CD4-positive, alpha-beta T cell treated with Interleukin-6 at 100 ng/mL for 8 hours (primary cell): ENCODE measurements around the gene DERL3.

Experiments used
- DNase-seq: peaks from one replicate; pipeline ENCODE4 v3.0.0-alpha.2; 2020; ENCODE audit warnings: mixed read lengths, low spot score

DERL3 gene

GRCh38 chr22:23831261-23831660, 7.5 kb downstream of the DERL3 start:
- no peak for DNase-seq

DNA sequence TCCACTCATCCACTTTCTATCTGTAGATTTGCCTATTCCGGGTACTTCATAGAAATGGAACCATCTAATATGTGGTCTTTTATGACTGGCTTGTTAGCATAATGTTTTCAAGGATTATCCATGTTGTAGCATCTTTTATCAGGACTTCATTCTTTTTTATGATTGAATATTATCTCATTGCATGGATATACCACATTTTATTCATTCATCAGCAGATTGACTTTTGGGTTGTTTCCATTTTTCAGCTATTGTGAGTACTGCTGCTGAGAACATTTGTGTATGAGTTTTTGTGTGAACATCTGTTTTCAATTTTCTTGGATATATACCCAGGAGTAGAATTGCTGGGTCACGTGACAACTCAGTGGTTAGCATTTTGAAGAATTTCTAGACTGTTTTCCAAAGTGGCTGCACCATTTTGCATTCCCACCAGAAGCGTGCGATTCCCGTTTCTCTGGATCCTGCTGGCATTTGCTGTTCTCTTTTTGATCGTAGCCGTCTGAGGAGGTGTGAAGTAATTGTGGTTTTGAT, 8.9 kb downstream of the DERL3 start:
- no peak for DNase-seq

GRCh38 chr22:23828800-23829680, 9.8 kb downstream of the DERL3 start:
- DNase-seq = no peak

- DNase-seq = no peak
Observed at GRCh38 chr22:23827351-23827995, 11.3 kb downstream of the DERL3 start.

GRCh38 chr22:23826510-23827350, 12.1 kb downstream of the DERL3 start:
- DNase-seq = no peak

DNA sequence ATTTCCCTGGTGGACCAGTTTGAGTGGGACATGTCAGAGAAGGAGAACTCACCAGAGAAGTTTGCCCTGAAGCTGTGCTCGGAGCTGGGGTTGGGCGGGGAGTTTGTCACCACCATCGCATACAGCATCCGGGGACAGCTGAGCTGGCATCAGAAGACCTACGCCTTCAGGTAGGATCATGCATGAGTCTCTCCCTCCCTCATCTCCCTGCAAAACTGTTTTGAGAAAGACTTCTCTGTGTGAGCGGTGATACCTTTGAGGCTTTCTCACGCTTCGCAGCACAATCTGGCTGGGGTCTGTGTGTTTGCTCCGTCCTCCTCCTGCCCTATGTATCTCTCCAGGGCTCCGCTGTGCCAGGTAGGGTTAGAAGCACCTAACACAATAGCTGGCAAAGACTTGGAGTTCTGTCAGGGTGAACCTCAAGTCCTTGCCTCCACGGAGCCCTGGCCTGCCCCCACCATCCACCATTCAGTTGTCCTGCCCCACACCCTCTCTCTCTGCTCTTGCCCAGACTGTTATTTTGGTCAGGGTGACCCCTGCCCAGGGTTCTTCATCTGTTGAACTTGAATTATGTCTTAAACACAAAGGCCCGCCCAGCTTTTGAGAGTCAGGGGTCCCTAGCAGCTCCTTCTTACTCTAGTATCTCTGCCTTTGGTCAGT, 13.4 kb downstream of the DERL3 start:
- no peak for DNase-seq

DNA sequence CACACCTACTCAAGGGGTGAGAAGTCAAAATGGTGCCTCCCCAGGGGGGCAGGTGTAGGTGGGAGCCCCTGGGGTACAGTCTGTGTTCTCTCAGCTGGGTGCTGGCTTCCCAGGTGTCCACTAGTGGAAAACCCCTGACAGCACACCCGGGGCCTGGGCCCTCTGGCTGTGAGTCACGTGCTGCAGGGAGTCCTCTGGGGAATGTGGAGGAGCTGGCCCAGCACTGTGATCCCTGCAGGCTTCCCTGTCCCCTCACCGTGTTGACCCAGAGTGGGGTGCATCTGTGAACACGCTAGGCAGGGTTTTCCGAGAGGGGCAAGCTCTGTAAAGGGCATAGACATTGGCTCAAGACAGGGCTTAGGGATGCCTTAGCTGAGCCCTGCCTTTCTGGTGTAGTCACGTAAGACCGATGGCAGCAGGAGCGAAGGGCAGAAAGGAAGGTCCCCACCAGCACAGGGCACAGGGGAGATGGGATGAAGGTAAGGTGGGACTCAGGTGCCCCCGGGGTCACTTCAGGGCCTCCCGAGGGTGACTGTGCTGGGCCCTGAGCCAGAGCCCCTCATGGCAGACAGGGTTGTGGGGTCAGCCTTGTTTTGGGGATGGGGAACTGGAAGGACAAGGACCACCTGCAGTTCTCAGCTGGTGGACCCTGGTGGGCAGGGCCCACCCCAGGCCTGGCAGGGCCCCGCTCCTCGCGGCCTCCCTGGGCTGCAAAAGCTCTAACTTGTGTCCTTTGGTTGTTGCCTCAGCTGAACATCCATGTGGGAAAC, 14.1 kb downstream of the DERL3 start:
- DNase-seq = no peak

- no peak for DNase-seq
Observed at GRCh38 chr22:23823331-23823791, 15.4 kb downstream of the DERL3 start.

- no peak for DNase-seq
Observed at GRCh38 chr22:23822101-23822671, 16.6 kb downstream of the DERL3 start.

DNA sequence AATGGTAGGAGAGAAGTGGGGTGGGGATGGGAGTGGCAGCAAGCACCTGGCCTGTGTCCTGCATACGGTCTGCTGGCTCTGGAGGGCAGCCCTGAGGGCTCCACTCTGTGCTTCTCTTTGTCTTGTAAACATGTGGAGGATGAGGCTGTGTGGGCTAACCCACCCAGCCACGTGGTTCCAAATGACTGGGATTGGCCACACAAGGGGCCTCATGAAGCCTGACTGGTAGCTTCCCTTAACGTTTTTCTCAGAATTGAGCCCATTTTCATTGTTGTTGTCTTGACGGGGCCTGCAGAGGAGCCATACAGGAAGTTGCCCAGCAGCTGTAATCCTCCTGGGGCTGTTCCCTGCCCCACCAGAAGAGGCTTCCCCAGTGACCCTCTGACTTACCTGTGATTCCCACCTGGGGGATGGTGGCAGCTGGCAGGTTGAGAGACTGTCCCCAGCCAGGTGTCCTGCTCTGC, 18.0 kb downstream of the DERL3 start:
- no peak for DNase-seq

- no peak for DNase-seq
Observed at GRCh38 chr22:23818541-23818940, 20.3 kb downstream of the DERL3 start.

DNA sequence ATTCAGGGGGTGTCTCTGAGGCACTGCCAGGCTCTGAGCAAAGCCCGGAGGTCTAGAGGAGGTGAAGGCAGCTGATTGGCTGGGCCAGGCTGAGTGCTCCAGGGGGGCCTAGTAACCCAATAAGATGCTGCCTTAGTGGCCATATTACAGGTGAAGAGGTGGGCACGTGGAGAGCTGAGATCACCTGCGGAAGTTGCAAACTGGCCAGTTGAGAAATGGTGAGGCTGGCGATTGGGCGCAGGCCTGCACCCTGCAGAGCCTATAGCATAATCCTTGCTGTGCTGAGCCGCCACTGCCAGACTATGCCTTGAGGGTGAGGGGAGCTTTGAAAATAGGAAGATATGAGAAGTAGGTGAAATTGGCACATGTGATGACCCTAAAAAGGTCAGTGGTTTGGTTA, 21.7 kb downstream of the DERL3 start:
- no peak for DNase-seq

GRCh38 chr22:23816156-23816976, 22.4 kb downstream of the DERL3 start:
- DNase-seq = no peak

DNA sequence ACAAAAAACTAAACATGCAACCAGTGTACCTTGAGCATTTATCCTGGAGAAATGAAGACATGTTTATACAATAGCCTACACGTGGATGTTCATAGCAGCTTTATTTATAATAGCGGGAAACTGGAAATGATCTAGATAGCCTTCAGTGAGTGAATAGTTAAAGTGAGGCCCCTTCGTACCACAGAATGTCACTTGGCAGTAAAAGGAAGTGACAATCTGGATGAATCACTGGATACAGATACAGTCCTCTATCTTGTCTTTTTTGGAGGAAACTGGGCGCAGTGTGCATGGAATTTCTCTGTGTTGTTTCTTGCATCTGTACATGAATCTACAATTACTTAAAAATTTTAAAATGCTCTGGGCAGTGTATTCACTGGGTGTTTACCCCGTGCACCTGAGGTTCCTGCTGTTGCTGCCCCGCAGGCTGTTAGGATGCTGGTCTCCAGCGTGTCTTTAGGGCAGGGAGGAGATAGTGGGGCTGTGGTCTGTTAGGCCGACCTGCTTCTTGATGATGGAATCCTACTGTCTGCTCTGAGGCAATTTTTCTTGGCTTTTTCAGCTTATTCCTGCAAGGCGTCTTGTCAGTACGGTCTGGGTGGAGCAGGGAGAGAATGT, 23.2 kb downstream of the DERL3 start:
- DNase-seq = no peak

DNA sequence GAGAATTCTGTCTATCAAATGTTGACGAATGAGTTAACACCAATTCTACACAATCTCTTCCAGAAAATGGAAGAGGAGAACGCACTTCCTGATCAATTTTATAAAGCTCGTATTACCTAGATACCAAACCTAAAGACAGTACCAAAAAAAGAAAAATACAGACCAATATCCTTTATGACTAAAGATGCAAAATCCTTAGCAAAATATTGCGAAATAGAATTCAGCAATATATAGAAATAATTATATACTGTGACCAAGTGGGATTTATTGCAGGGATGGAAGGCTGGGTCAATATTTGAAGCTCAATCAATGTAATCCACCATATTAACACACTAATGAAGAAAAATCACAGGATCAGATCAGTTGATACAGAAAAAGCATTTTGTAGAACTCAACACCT, 26.4 kb downstream of the DERL3 start:
- DNase-seq = no peak

- DNase-seq = no peak
Observed at GRCh38 chr22:23806837-23807236, 32.0 kb downstream of the DERL3 start.

GRCh38 chr22:23804781-23805291, 34.0 kb downstream of the DERL3 start:
- DNase-seq = no peak

GRCh38 chr22:23803001-23803819, 35.6 kb downstream of the DERL3 start:
- no peak for DNase-seq
